H1 (cell line): ENCODE results near the gene RAB24. TPM values are rescaled to one million over a fixed set of nuclear protein-coding genes. Genes with fewer than 3 reads are reported as not detected.

Experiments
- CTCF ChIA-PET: fragments of 300-600 bp; sonication (Branson Sonifier 250); formaldehyde crosslinking; loops from one replicate; lab custom pipeline; 2021; ENCODE audit not compliant: partially characterized antibody; lab: Charles Lee
- POLR2A ChIA-PET: fragments of 300-600 bp; sonication (Branson Sonifier 250); formaldehyde crosslinking; loops from one replicate; lab custom pipeline; 2021; ENCODE audit warnings: inconsistent platforms; ENCODE audit not compliant: partially characterized antibody; lab: Charles Lee
- DNase-seq, 2 experiments: peaks; one replicate each; pipeline versions ENCODE4 v3.0.0 to v3.0.0-alpha.2; 2010 to 2022; ENCODE audit warnings: low spot score in 2 of 2, low read depth in 1 of 2, mixed read lengths in 1 of 2
- FAIRE-seq: peaks from 2 replicates; lab custom pipeline; 2011; peaks lifted over from hg19 to GRCh38; lab: Jason Lieb, UNC
- H2AFZ ChIP-seq: 2 replicates; pipeline ENCODE4 v1.8.1; 2012; ENCODE audit warnings: low read length, inconsistent platforms
- H2AK5ac ChIP-seq: 2 replicates; pipeline ENCODE4 v1.6.1; 2013; ENCODE audit warnings: low read depth, low read length
- H2BK120ac ChIP-seq: replicated peaks from 2 replicates; pipeline ENCODE3; 2013; ENCODE audit warnings: low read depth, low read length, inconsistent platforms
- H2BK12ac ChIP-seq: 2 replicates; pipeline ENCODE4 v1.6.1; 2013; ENCODE audit warnings: low read depth, low read length
- H2BK15ac ChIP-seq: 2 replicates; pipeline ENCODE4 v1.6.1; 2013; ENCODE audit warnings: low read length
- H2BK20ac ChIP-seq: 2 replicates; pipeline ENCODE4 v1.6.1; 2013; ENCODE audit warnings: low read length
- H2BK5ac ChIP-seq: 2 replicates; pipeline ENCODE4 v1.6.1; 2013; ENCODE audit warnings: low read depth, low read length
- H3K14ac ChIP-seq: 2 replicates; pipeline ENCODE4 v1.6.1; 2013; ENCODE audit warnings: inconsistent platforms; ENCODE audit not compliant: insufficient read length
- H3K18ac ChIP-seq: 2 replicates; pipeline ENCODE4 v1.6.1; 2013; ENCODE audit warnings: low read length; ENCODE audit errors: extremely low read depth
- H3K23ac ChIP-seq: 2 replicates; pipeline ENCODE4 v1.6.1; 2013; ENCODE audit warnings: inconsistent platforms; ENCODE audit not compliant: insufficient read length
- H3K23me2 ChIP-seq: 2 replicates; pipeline ENCODE4 v1.6.1; 2013; ENCODE audit warnings: low read depth, low read length
- H3K27ac ChIP-seq: 2 replicates; pipeline ENCODE4 v1.6.1; 2011; ENCODE audit warnings: low read depth, low read length, inconsistent platforms
- H3K27me3 ChIP-seq, 4 experiments: replicated peaks in 1 of 4; 1 replicate in 1 of 4; 2 replicates in 3 of 4; pipeline versions ENCODE4 v1.6.1 to v1.8.1; 2011 to 2013; ENCODE audit warnings: low read length in 3 of 4, mild to moderate bottlenecking in 3 of 4, inconsistent platforms in 2 of 4, mixed read lengths in 2 of 4, moderate library complexity in 1 of 4; ENCODE audit not compliant: control insufficient read depth in 3 of 4, insufficient read depth in 3 of 4; ENCODE audit errors: extremely low read depth in 1 of 4
- H3K36me3 ChIP-seq, 4 experiments: 2 replicates each; pipeline versions ENCODE4 v1.6.1 to v1.8.1; 2011 to 2013; ENCODE audit warnings: mild to moderate bottlenecking in 4 of 4, low read length in 3 of 4, moderate library complexity in 2 of 4, control low read depth in 1 of 4, inconsistent platforms in 1 of 4; ENCODE audit not compliant: insufficient read depth in 4 of 4, control insufficient read depth in 2 of 4
- H3K4ac ChIP-seq: replicated peaks from 2 replicates; pipeline ENCODE3; 2013; ENCODE audit warnings: low read length, low read depth, mixed read lengths, inconsistent platforms; ENCODE audit not compliant: insufficient read length
- H3K4me1 ChIP-seq, 4 experiments: replicated peaks in 1 of 4; 1 replicate in 1 of 4; 2 replicates in 3 of 4; pipeline versions ENCODE4 v1.6.1 to v1.8.1; 2011 to 2013; ENCODE audit warnings: low read length in 3 of 4, inconsistent platforms in 2 of 4, mixed read lengths in 1 of 4; ENCODE audit not compliant: insufficient read depth in 4 of 4, control insufficient read depth in 3 of 4
- H3K4me2 ChIP-seq, 2 experiments: 2 replicates each; pipeline versions ENCODE4 v1.6.1 to v1.8.1; 2011 to 2013; ENCODE audit warnings: low read depth in 2 of 2, low read length in 2 of 2, control low read depth in 1 of 2, inconsistent platforms in 1 of 2, mild to moderate bottlenecking in 1 of 2; ENCODE audit not compliant: insufficient read depth in 1 of 2
- H3K4me3 ChIP-seq, 4 experiments: fragments of 200-600, 300-600 bp in 1 of 4; sonication (generic), shearing (Covaris generic), sonication (Bioruptor Twin) in 1 of 4; 2 replicates each; pipeline versions ENCODE4 v1.5.1 to v1.8.1; 2011 to 2016; ENCODE audit warnings: low read length in 4 of 4, low read depth in 3 of 4, control low read depth in 2 of 4, inconsistent platforms in 2 of 4, mild to moderate bottlenecking in 2 of 4, mixed read lengths in 1 of 4, moderate library complexity in 1 of 4; ENCODE audit not compliant: insufficient read depth in 2 of 4; ENCODE audit errors: extremely low read depth in 1 of 4
- H3K56ac ChIP-seq: replicated peaks from 2 replicates; pipeline ENCODE3; 2013; ENCODE audit warnings: low read depth, mild to moderate bottlenecking, mixed read lengths, low read length, inconsistent platforms; ENCODE audit not compliant: insufficient read length
- H3K79me1 ChIP-seq: 2 replicates; pipeline ENCODE4 v1.6.1; 2013; ENCODE audit warnings: low read depth, low read length, control low read depth
- H3K79me2 ChIP-seq, 2 experiments: 2 replicates each; pipeline versions ENCODE4 v1.6.1 to v1.8.1; 2012 to 2013; ENCODE audit warnings: low read length in 2 of 2, mild to moderate bottlenecking in 2 of 2, inconsistent platforms in 1 of 2; ENCODE audit not compliant: insufficient read depth in 2 of 2, control insufficient read depth in 1 of 2
- H3K9ac ChIP-seq, 4 experiments: replicated peaks in 1 of 4; 1 replicate in 1 of 4; 2 replicates in 3 of 4; pipeline versions ENCODE4 v1.6.1 to v1.8.1; 2011 to 2013; ENCODE audit warnings: low read depth in 3 of 4, low read length in 3 of 4, control low read depth in 2 of 4, mild to moderate bottlenecking in 2 of 4, moderate library complexity in 2 of 4, inconsistent platforms in 1 of 4; ENCODE audit errors: extremely low read depth in 1 of 4
- H3K9me3 ChIP-seq, 2 experiments: 2 replicates each; pipeline versions ENCODE4 v1.6.1 to v1.8.1; 2012 to 2013; ENCODE audit warnings: mild to moderate bottlenecking in 2 of 2, moderate library complexity in 2 of 2, control low read depth in 1 of 2, inconsistent platforms in 1 of 2, low read depth in 1 of 2, low read length in 1 of 2, mixed read lengths in 1 of 2; ENCODE audit not compliant: insufficient read depth in 2 of 2
- H4K20me1 ChIP-seq, 2 experiments: replicated peaks in 1 of 2; 2 replicates each; pipeline versions ENCODE3 to v1.8.1; 2011 to 2013; ENCODE audit warnings: inconsistent platforms in 2 of 2, low read length in 2 of 2, mild to moderate bottlenecking in 1 of 2; ENCODE audit not compliant: insufficient read depth in 2 of 2, control insufficient read depth in 1 of 2
- H4K5ac ChIP-seq: 2 replicates; pipeline ENCODE4 v1.6.1; 2013; ENCODE audit warnings: low read length, low read depth, mixed read lengths, inconsistent platforms; ENCODE audit not compliant: insufficient read length
- H4K8ac ChIP-seq: 2 replicates; pipeline ENCODE4 v1.8.0; 2013; ENCODE audit warnings: mild to moderate bottlenecking, moderate library complexity, low read length, inconsistent platforms; ENCODE audit not compliant: insufficient read depth; ENCODE audit errors: extremely low read depth
- H4K91ac ChIP-seq: replicated peaks from 2 replicates; pipeline ENCODE3; 2013; ENCODE audit warnings: low read length, mixed read lengths, inconsistent platforms; ENCODE audit not compliant: insufficient read length
- BACH1 ChIP-seq: IDR thresholded peaks from 2 replicates; pipeline ENCODE4 v1.6.1; 2012; ENCODE audit warnings: low read length, improper control_type of control experiment
- CREB1 ChIP-seq: IDR thresholded peaks from 2 replicates; pipeline ENCODE4 v1.6.1; 2012; ENCODE audit warnings: inconsistent platforms
- FOSL1 ChIP-seq: IDR thresholded peaks from 2 replicates; pipeline ENCODE4 v1.6.1; 2011; ENCODE audit warnings: mild to moderate bottlenecking, low read depth, low read length, moderate library complexity; ENCODE audit not compliant: insufficient read depth
- HDAC6 ChIP-seq: IDR thresholded peaks from one replicate; pipeline ENCODE4 v1.7.1; 2012; ENCODE audit warnings: low read depth, mild to moderate bottlenecking, inconsistent platforms, low read length, moderate library complexity
- KDM5A ChIP-seq: fragments of 200-600 bp; IDR thresholded peaks from 2 replicates; pipeline ENCODE4 v1.7.1; 2012; ENCODE audit warnings: mild to moderate bottlenecking, low read length, inconsistent platforms, mixed read lengths
- POLR2AphosphoS5 ChIP-seq: IDR thresholded peaks from 2 replicates; pipeline ENCODE4 v1.6.1; 2011; ENCODE audit warnings: low read depth, low read length
- SIN3A ChIP-seq, 2 experiments: IDR thresholded peaks in 1 of 2; conservative IDR thresholded peaks in 1 of 2; 2 replicates each; pipeline ENCODE4 v1.6.1; 2011 to 2012; ENCODE audit warnings: low read length in 2 of 2, improper control_type of control experiment in 1 of 2, low read depth in 1 of 2, mild to moderate bottlenecking in 1 of 2
- TAF7 ChIP-seq: optimal IDR thresholded peaks from 2 replicates; pipeline ENCODE3; 2011; ENCODE audit warnings: low read depth, mild to moderate bottlenecking, inconsistent platforms, low read length, moderate library complexity, borderline replicate concordance
- TBP ChIP-seq: IDR thresholded peaks from 2 replicates; pipeline ENCODE4 v1.6.1; 2011; ENCODE audit warnings: low read depth, low read length, improper control_type of control experiment
- USF2 ChIP-seq: IDR thresholded peaks from 2 replicates; pipeline ENCODE4 v1.6.1; 2011; ENCODE audit warnings: low read length, improper control_type of control experiment
- WGBS, 2 experiments: shearing (Covaris generic) in 1 of 2; methylation state at CpG; one replicate each; pipeline versions ENCODE4 v1.1.6 to v1.1.7; 2013 to 2015; ENCODE audit warnings: low lambda C conversion rate in 2 of 2, mixed read lengths in 2 of 2, inconsistent platforms in 1 of 2, low coverage in 1 of 2, missing lambda C conversion rate in 1 of 2; ENCODE audit not compliant: insufficient replicate concordance in 2 of 2, insufficient coverage in 1 of 2, insufficient read length in 1 of 2; ENCODE audit errors: extremely low coverage in 1 of 2, missing lambda C conversion rate in 1 of 2; 5-methylcytosine and 5-hydroxymethylcytosine counted together
- polyA plus RNA-seq, 7 experiments: library from polyadenylated mRNA; depleted of rRNA in 3 of 7; stranded (reverse) in 5 of 7; unstranded in 2 of 7; fragments of >200 nt in 5 of 7; fragments of 200-250 nt in 2 of 7; gene quantifications; 1 replicate in 5 of 7; 2 replicates in 1 of 7; 4 replicates in 1 of 7; pipeline versions ENCODE4 v1.2.1 to v1.2.3, GENCODE V29; 2011 to 2013; ENCODE audit warnings: missing spikeins in 2 of 7, mixed read lengths in 2 of 7
- total RNA-seq: library from RNA; stranded (reverse); fragmentation: NEBNext Ultra II Directional; extraction: Animal tissue kit (Norgen Biotek cat#: 25700); gene quantifications from 2 replicates; pipeline ENCODE4 v1.2.1, GENCODE V29; 2021
- TF ChIP-seq, protein P1 (sequence below): IDR thresholded peaks from 2 replicates; pipeline ENCODE4 v1.6.1; 2012; ENCODE audit warnings: low read length, inconsistent platforms

Gene RAB24
- total and polyA plus RNA-seq, 2 of the 8 experiments (the other 6 are each of a cell fraction or from before 2014, with no cell fraction given) = 18.8 to 33.8 TPM

- H2BK12ac ChIP-seq = no peak overlapping the region
- no peak overlapping the region for H3K18ac ChIP-seq
- no peak for FAIRE-seq
- H3K36me3 ChIP-seq = peaks cover 0 to 10% (median 4%) of the 10 kb centered on the region in 4 experiments; a peak in 4 of 8 replicates
- no peak overlapping the region for H2AK5ac ChIP-seq
- H3K56ac ChIP-seq = no peak overlapping the region
- H4K8ac ChIP-seq = no peak overlapping the region
- H2BK120ac ChIP-seq = no peak overlapping the region
- no peak for DNase-seq
- H3K14ac ChIP-seq = no peak overlapping the region
- peaks cover 4% of the 10 kb centered on the region for H3K23me2 ChIP-seq
- H3K4me1 ChIP-seq = peaks cover 0 to 13% (median 4%) of the 10 kb centered on the region in 4 experiments; a peak in 3 of 7 replicates
- no peak overlapping the region for H3K4me2 ChIP-seq
- peaks cover 18% of the 10 kb centered on the region for H3K79me1 ChIP-seq
- no peak overlapping the region for H3K23ac ChIP-seq
- no peak overlapping the region for H2BK15ac ChIP-seq
- no peaks in the 10 kb centered on the region for H3K27me3 ChIP-seq
- ChIA-PET POLR2A (interaction anchor here (1.4 to 1.9 kb wide), 2 partner anchors 10 to 108 kb away, joined by 3 to 5 read pairs; no protein-coding TSS in a partner anchor), CTCF (interaction anchor here (0.6 to 2.4 kb wide), 8 partner anchors 17 to 257 kb away, joined by 3 to 18 read pairs (median 4); no protein-coding TSS in a partner anchor)
- H3K9ac ChIP-seq = no peak overlapping the region; a peak in 1 of 7 replicates
- no peak overlapping the region for H3K27ac ChIP-seq
- no peak overlapping the region for H2BK5ac ChIP-seq
- no peaks in the 10 kb centered on the region for H3K9me3 ChIP-seq
- peaks cover 15 to 73% of the 10 kb centered on the region in 2 experiments for H3K79me2 ChIP-seq
- no peak overlapping the region for H3K4ac ChIP-seq
- WGBS, 2 experiments = 85% methylated on average over 4 of the region's 4 CpGs; no CpG with 5 or more reads in 1 of the 2 experiments
- H4K5ac ChIP-seq = no peak overlapping the region
- no peak overlapping the region for H2AFZ ChIP-seq
- no peak for TF ChIP-seq TBP
- TF ChIP-seq HDAC6 = no peak
- no peak for TF ChIP-seq USF2
- no peak for TF ChIP-seq FOSL1
- TF ChIP-seq, protein P1, sequence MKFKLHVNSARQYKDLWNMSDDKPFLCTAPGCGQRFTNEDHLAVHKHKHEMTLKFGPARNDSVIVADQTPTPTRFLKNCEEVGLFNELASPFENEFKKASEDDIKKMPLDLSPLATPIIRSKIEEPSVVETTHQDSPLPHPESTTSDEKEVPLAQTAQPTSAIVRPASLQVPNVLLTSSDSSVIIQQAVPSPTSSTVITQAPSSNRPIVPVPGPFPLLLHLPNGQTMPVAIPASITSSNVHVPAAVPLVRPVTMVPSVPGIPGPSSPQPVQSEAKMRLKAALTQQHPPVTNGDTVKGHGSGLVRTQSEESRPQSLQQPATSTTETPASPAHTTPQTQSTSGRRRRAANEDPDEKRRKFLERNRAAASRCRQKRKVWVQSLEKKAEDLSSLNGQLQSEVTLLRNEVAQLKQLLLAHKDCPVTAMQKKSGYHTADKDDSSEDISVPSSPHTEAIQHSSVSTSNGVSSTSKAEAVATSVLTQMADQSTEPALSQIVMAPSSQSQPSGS = no peak
- no peak for TF ChIP-seq TAF7
- no peak for TF ChIP-seq BACH1
- no peak for TF ChIP-seq KDM5A
- no peak for TF ChIP-seq CREB1
- TF ChIP-seq SIN3A (conservative IDR thresholded peaks at IDR 0.05 in 1 of 2, IDR thresholded peaks at IDR 0.05 in 1 of 2; ENCODE audit: low read depth in 1 of 2, low read length in 2 of 2) = no peak
- no peak for TF ChIP-seq POLR2AphosphoS5
- no peak overlapping the region for H3K4me3 ChIP-seq
- H4K20me1 ChIP-seq = peaks cover 5 to 7% of the 10 kb centered on the region in 2 experiments
- no peak overlapping the region for H4K91ac ChIP-seq
- H2BK20ac ChIP-seq = no peak overlapping the region
Observed at GRCh38 chr5:177346820-177347219, 43.3 kb upstream of the RAB24 start.
